BE2C (cell line): ENCODE measurements around the gene GRIA2.

ENCODE experiments used
- DNase-seq: peaks from one replicate; pipeline ENCODE4 v3.0.0-alpha.2; 2020
- H3K27me3 ChIP-seq: fragments of 250-450 bp; sonication (Bioruptor Pico); 2 replicates; pipeline ENCODE4 v1.5.1; 2020; ENCODE audit warnings: mild to moderate bottlenecking
- H3K36me3 ChIP-seq: fragments of 250-450 bp; sonication (Bioruptor Pico); 2 replicates; pipeline ENCODE4 v1.5.1; 2020; ENCODE audit warnings: mild to moderate bottlenecking
- H3K4me1 ChIP-seq: fragments of 250-450 bp; sonication (Bioruptor Pico); 2 replicates; pipeline ENCODE4 v1.5.1; 2020
- H3K4me3 ChIP-seq: 2 replicates; pipeline ENCODE4 v1.5.1; 2011; ENCODE audit warnings: low read depth, low read length
- H3K9me3 ChIP-seq: fragments of 250-450 bp; sonication (Bioruptor Pico); 2 replicates; pipeline ENCODE4 v1.5.1; 2020
- CTCF ChIP-seq: IDR thresholded peaks from 2 replicates; pipeline ENCODE4 v1.5.1; 2012; ENCODE audit warnings: mild to moderate bottlenecking, low read depth, low read length

Gene GRIA2

DNA sequence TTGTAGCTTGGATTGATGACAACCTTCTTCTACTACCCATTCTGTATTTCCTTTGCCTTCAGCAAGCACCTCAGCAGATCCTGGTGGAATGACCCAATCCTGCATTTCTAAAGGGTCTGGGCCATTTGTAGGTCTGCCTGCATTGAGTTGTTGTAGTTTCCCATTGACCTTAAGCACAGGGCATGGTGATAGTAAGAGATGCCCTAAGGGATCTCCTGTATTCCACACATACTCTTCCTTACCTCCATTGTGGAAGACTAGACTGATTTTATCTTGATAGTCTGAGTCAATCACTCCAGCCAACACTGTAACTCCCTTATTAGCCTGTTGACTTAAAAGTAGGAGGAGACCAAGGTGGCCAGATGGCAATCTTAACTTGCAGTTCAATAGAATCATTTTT is 184.5 kb downstream of the GRIA2 start:
- no peaks in the 10 kb centered on the region; the same call in 1 of the 2 replicates for H3K27me3 ChIP-seq
- H3K9me3 ChIP-seq, result no peaks in the 10 kb centered on the region
- no peaks in the 10 kb centered on the region for H3K4me1 ChIP-seq
- no peak for DNase-seq
- TF ChIP-seq CTCF, result no peak
- H3K36me3 ChIP-seq, result no peaks in the 10 kb centered on the region
- no peak overlapping the region for H3K4me3 ChIP-seq
